Hindlimb muscle (tissue), 1 donor: ENCODE results near the gene RASD2. TPM values are rescaled to one million over a fixed set of nuclear protein-coding genes. Genes with fewer than 3 reads are reported as not detected.

Source experiments
- DNase-seq: peaks from one replicate; pipeline ENCODE4 v3.0.0-alpha.2; 2013
- polyA plus RNA-seq: library from polyadenylated mRNA; unstranded; fragments of 120-200 nt; gene quantifications from one replicate; pipeline ENCODE4 v1.2.1, GENCODE V29; 2013; ENCODE audit not compliant: insufficient read length

Gene RASD2
- polyA plus RNA-seq, 1 donor = 25.4 TPM

- no peak for DNase-seq
Observed at GRCh38 chr22:35561796-35562526, 21.3 kb downstream of the RASD2 start.

GRCh38 chr22:35563211-35563610 is 22.6 kb downstream of the RASD2 start:
- no peak for DNase-seq

- DNase-seq = no peak
Observed at GRCh38 chr22:35564975-35565867, 24.6 kb downstream of the RASD2 start.

GRCh38 chr22:35567351-35568141 is 26.9 kb downstream of the RASD2 start:
- no peak for DNase-seq

- no peak for DNase-seq
Observed at GRCh38 chr22:35568751-35569739, 28.4 kb downstream of the RASD2 start.

- no peak for DNase-seq
Observed at GRCh38 chr22:35569916-35570315, 29.3 kb downstream of the RASD2 start.

- no peak for DNase-seq
Observed at GRCh38 chr22:35570686-35571194, 30.1 kb downstream of the RASD2 start.

- DNase-seq = no peak
Observed at GRCh38 chr22:35572556-35572955, 31.9 kb downstream of the RASD2 start.

- no peak for DNase-seq
Observed at GRCh38 chr22:35575116-35575748, 34.6 kb downstream of the RASD2 start.

- no peak for DNase-seq
Observed at GRCh38 chr22:35576671-35577070, 36.0 kb downstream of the RASD2 start.

- no peak for DNase-seq
Observed at GRCh38 chr22:35577799-35578659, 37.4 kb downstream of the RASD2 start.

GRCh38 chr22:35578836-35579575 is 38.4 kb downstream of the RASD2 start:
- DNase-seq = no peak

- no peak for DNase-seq
Observed at GRCh38 chr22:35580351-35581022, 39.9 kb downstream of the RASD2 start.

GRCh38 chr22:35581023-35581413 is 40.4 kb downstream of the RASD2 start:
- no peak for DNase-seq

GRCh38 chr22:35582218-35582860 is 41.7 kb downstream of the RASD2 start:
- no peak for DNase-seq

GRCh38 chr22:35582861-35583670 is 42.4 kb downstream of the RASD2 start:
- DNase-seq = peak; percentile 47

- no peak for DNase-seq
Observed at GRCh38 chr22:35586771-35587170, 46.1 kb downstream of the RASD2 start.
